CD4-positive, alpha-beta T cell (primary cell): ENCODE results near the gene HID1. TPM values are rescaled to one million over a fixed set of nuclear protein-coding genes. Genes with fewer than 3 reads are reported as not detected.

Source experiments
- ATAC-seq: fragments of 200-7000 bp; cut with Tn5 transposase; one replicate; pipeline ENCODE4 v1.10.0; 2022; ENCODE audit warnings: mild to moderate bottlenecking; ENCODE audit not compliant: poor library complexity
- CTCF ChIA-PET: fragments of 350-600 bp; sonication (Branson Sonifier 250); formaldehyde crosslinking; loops from one replicate; lab custom pipeline; 2021; ENCODE audit warnings: antibody characterized with exemption, inconsistent platforms; lab: Charles Lee
- POLR2A ChIA-PET: fragments of 350-600 bp; sonication (Branson Sonifier 250); formaldehyde crosslinking; loops from one replicate; lab custom pipeline; 2021; ENCODE audit warnings: antibody characterized with exemption, inconsistent platforms; lab: Charles Lee
- DNase-seq, 14 experiments: peaks; one replicate each; pipeline ENCODE4 v3.0.0-alpha.2; 2013 to 2020; ENCODE audit warnings: mixed read lengths in 2 of 14
- H3K27ac ChIP-seq, 2 donors: one replicate each; pipeline versions ENCODE4 v1.5.1 to v1.7.0; 2013; ENCODE audit warnings: low read length in 2 of 2, low read depth in 1 of 2, mild to moderate bottlenecking in 1 of 2
- H3K27me3 ChIP-seq, 2 experiments: 1 replicate in 1 of 2; 2 replicates in 1 of 2; pipeline versions ENCODE4 v1.6.1 to v1.7.0; 2013; ENCODE audit warnings: low read length in 2 of 2, control low read depth in 1 of 2, mild to moderate bottlenecking in 1 of 2, moderate library complexity in 1 of 2; ENCODE audit not compliant: insufficient read depth in 2 of 2, control insufficient read depth in 1 of 2
- H3K36me3 ChIP-seq: one replicate; pipeline ENCODE4 v1.6.1; 2013; ENCODE audit warnings: low read length, control low read depth; ENCODE audit not compliant: insufficient read depth
- H3K4me1 ChIP-seq: one replicate; pipeline ENCODE4 v1.6.1; 2013; ENCODE audit warnings: low read length, control low read depth; ENCODE audit not compliant: insufficient read depth
- H3K4me3 ChIP-seq: one replicate; pipeline ENCODE4 v1.5.1; 2013; ENCODE audit warnings: mild to moderate bottlenecking, low read length, moderate library complexity
- H3K9me3 ChIP-seq, 2 experiments: 1 replicate in 1 of 2; 2 replicates in 1 of 2; pipeline versions ENCODE4 v1.6.1 to v1.7.0; 2013; ENCODE audit warnings: low read length in 2 of 2, mild to moderate bottlenecking in 2 of 2, control low read depth in 1 of 2, moderate library complexity in 1 of 2; ENCODE audit not compliant: control insufficient read depth in 1 of 2, insufficient read depth in 1 of 2
- H3K27ac Mint-ChIP-seq: one replicate; pipeline ENCODE4 v1.8.0; 2020; ENCODE audit warnings: mixed read lengths
- H3K27me3 Mint-ChIP-seq: one replicate; pipeline ENCODE4 v1.8.0; 2021; ENCODE audit warnings: mixed read lengths
- H3K36me3 Mint-ChIP-seq: one replicate; pipeline ENCODE4 v1.8.0; 2021; ENCODE audit warnings: low read depth, mixed read lengths
- H3K4me1 Mint-ChIP-seq: one replicate; pipeline ENCODE4 v1.8.0; 2021; ENCODE audit warnings: low read depth, mixed read lengths
- H3K4me3 Mint-ChIP-seq: one replicate; pipeline ENCODE4 v1.8.0; 2020; ENCODE audit warnings: mild to moderate bottlenecking, mixed read lengths
- H3K9me3 Mint-ChIP-seq: one replicate; pipeline ENCODE4 v1.8.0; 2020; ENCODE audit warnings: mixed read lengths
- intact Hi-C, 2 experiments: fragments of 100-400 bp; cut with DNase I in 1 of 2; cut with micrococcal nuclease in 1 of 2; formaldehyde crosslinking; loops; one replicate each; pipeline versions ENCODE4 v1.15.1 to v1.9.0; 2023 to 2025; cut with DNase I, micrococcal nuclease
- total RNA-seq, 174 experiments: library from RNA in 2 of 174; stranded (reverse) in 2 of 174; gene quantifications; one replicate each; pipeline ENCODE4 v1.2.3 and lab custom pipeline; 2021 to 2026
- TF ChIP-seq, protein P1 (sequence below): fragments of 200-600 bp; IDR thresholded peaks from one replicate; pipeline ENCODE4 v1.8.0; 2022; ENCODE audit warnings: antibody characterized with exemption, mild to moderate bottlenecking

Gene HID1
- total RNA-seq, 2 experiments from 2014 or later: 31.8 to 31.9 TPM

GRCh38 chr17:74957935-74958740 lies 14.4 kb downstream of the HID1 start:
- intact Hi-C loops: loop anchor here (1.0 to 10.0 kb wide), 4 partner anchors 34 to 301 kb away; partner anchors contain the start of genes OTOP2 (in 1 of the 2) and USH1G (in 1 of the 2)
- Mint-ChIP-seq H3K27me3 (no peaks in the 10 kb centered on the region), H3K4me1 (peaks cover 4% of the 10 kb centered on the region), H3K27ac (no peak overlapping the region), H3K36me3 (no peaks in the 10 kb centered on the region), H3K4me3 (no peak overlapping the region), H3K9me3 (no peaks in the 10 kb centered on the region)
- Histone ChIP-seq H3K27ac (no peak overlapping the region), H3K27me3 (no peaks in the 10 kb centered on the region), H3K9me3 (no peaks in the 10 kb centered on the region), H3K36me3 (no peaks in the 10 kb centered on the region), H3K4me3 (no peak overlapping the region), H3K4me1 (peaks cover 17% of the 10 kb centered on the region)
- DNase-seq: peak; percentile 61 to 85 (median 74)
- CTCF ChIA-PET: interaction anchor here (0.6 to 2.6 kb wide), 21 partner anchors 12 to 301 kb away, joined by 3 to 20 read pairs (median 3); partner anchors contain the start of genes CDR2L, HID1, MRPL58 and OTOP2
- peak; percentile 59 for ATAC-seq
- POLR2A ChIA-PET: interaction anchor here (1.0 kb wide), 1 partner anchor 25 kb away, joined by 3 read pairs; no protein-coding TSS in a partner anchor
- TF ChIP-seq, protein P1, sequence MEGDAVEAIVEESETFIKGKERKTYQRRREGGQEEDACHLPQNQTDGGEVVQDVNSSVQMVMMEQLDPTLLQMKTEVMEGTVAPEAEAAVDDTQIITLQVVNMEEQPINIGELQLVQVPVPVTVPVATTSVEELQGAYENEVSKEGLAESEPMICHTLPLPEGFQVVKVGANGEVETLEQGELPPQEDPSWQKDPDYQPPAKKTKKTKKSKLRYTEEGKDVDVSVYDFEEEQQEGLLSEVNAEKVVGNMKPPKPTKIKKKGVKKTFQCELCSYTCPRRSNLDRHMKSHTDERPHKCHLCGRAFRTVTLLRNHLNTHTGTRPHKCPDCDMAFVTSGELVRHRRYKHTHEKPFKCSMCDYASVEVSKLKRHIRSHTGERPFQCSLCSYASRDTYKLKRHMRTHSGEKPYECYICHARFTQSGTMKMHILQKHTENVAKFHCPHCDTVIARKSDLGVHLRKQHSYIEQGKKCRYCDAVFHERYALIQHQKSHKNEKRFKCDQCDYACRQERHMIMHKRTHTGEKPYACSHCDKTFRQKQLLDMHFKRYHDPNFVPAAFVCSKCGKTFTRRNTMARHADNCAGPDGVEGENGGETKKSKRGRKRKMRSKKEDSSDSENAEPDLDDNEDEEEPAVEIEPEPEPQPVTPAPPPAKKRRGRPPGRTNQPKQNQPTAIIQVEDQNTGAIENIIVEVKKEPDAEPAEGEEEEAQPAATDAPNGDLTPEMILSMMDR: peak; percentile 94

- Histone ChIP-seq H3K36me3 (no peaks in the 10 kb centered on the region), H3K27me3 (no peaks in the 10 kb centered on the region), H3K4me3 (no peak overlapping the region), H3K27ac (no peak overlapping the region), H3K9me3 (no peaks in the 10 kb centered on the region), H3K4me1 (peaks cover 10% of the 10 kb centered on the region)
- H3K4me1 Mint-ChIP-seq: no peaks in the 10 kb centered on the region
- ChIA-PET CTCF (interaction anchor here (2.6 kb wide), 1 partner anchor 16 kb away, joined by 13 read pairs; the partner anchor contains the start of gene HID1), POLR2A (no interaction called here)
- no peak overlapping the region for H3K4me3 Mint-ChIP-seq
- intact Hi-C loops: loop anchor here in 1 of 2 experiments (5.0 to 10.0 kb wide), 2 partner anchors 161 to 299 kb away; no protein-coding TSS in a partner anchor
- no peak overlapping the region for H3K27ac Mint-ChIP-seq
- no peak for ATAC-seq
- no peaks in the 10 kb centered on the region for H3K36me3 Mint-ChIP-seq
- H3K9me3 Mint-ChIP-seq: no peaks in the 10 kb centered on the region
- DNase-seq: no peak
- TF ChIP-seq, protein P1: no peak
- H3K27me3 Mint-ChIP-seq: no peaks in the 10 kb centered on the region
Measured at GRCh38 chr17:74956093-74956492, 16.5 kb downstream of the HID1 start.

GRCh38 chr17:74954665-74955421 lies 17.7 kb downstream of the HID1 start:
- Histone ChIP-seq H3K27ac (no peak overlapping the region), H3K4me1 (peaks cover 5% of the 10 kb centered on the region), H3K36me3 (no peaks in the 10 kb centered on the region), H3K9me3 (peaks cover 0 to 3% of the 10 kb centered on the region in 2 experiments), H3K27me3 (no peaks in the 10 kb centered on the region), H3K4me3 (no peak overlapping the region)
- Mint-ChIP-seq H3K27me3 (no peaks in the 10 kb centered on the region), H3K9me3 (no peaks in the 10 kb centered on the region), H3K36me3 (no peaks in the 10 kb centered on the region), H3K27ac (no peak overlapping the region), H3K4me1 (no peaks in the 10 kb centered on the region), H3K4me3 (no peak overlapping the region)
- ATAC-seq: no peak
- DNase-seq: no peak
- TF ChIP-seq, protein P1: no peak
- CTCF ChIA-PET: no interaction called here
- POLR2A ChIA-PET: no interaction called here
- intact Hi-C loops: loop anchor here in 1 of 2 experiments (5.0 to 10.0 kb wide), 2 partner anchors 160 to 298 kb away; no protein-coding TSS in a partner anchor
